Mononuclear cell (primary cell): Measurements from ENCODE around the gene CA6. TPM values are rescaled to one million over a fixed set of nuclear protein-coding genes. Genes with fewer than 3 reads are reported as not detected.
"Not testable (repeated sequence)": the region's sequence is repeated elsewhere in the genome, so short reads cannot be mapped to it uniquely, and the experiment has no call there.

Source experiments
- H3K27me3 ChIP-seq: 2 replicates; pipeline ENCODE4 v1.6.0; 2011; ENCODE audit warnings: low read length, control low read depth; ENCODE audit not compliant: insufficient read depth
- H3K4me1 ChIP-seq: 2 replicates; pipeline ENCODE4 v1.5.1; 2011; ENCODE audit warnings: mild to moderate bottlenecking, low read length, control low read depth; ENCODE audit not compliant: insufficient read depth
- H3K4me3 ChIP-seq: 2 replicates; pipeline ENCODE4 v1.5.1; 2011; ENCODE audit warnings: mild to moderate bottlenecking, low read length, moderate library complexity
- H3K9me3 ChIP-seq: 2 replicates; pipeline ENCODE4 v1.5.1; 2011; ENCODE audit warnings: low read depth, mild to moderate bottlenecking, control low read depth, low read length
- total RNA-seq: library from RNA; depleted of rRNA; stranded (reverse); fragments of >200 nt; gene quantifications from one replicate; pipeline ENCODE4 v1.2.3, GENCODE V29; 2012

CA6 gene
- total RNA-seq, 1 donor: 0.63 TPM

GRCh38 chr1:9020305-9020704, 74.6 kb downstream of the CA6 start:
- Histone ChIP-seq H3K4me1 (no peaks in the 10 kb centered on the region), H3K4me3 (no peak overlapping the region), H3K27me3 (no peaks in the 10 kb centered on the region), H3K9me3 (no peaks in the 10 kb centered on the region)

DNA sequence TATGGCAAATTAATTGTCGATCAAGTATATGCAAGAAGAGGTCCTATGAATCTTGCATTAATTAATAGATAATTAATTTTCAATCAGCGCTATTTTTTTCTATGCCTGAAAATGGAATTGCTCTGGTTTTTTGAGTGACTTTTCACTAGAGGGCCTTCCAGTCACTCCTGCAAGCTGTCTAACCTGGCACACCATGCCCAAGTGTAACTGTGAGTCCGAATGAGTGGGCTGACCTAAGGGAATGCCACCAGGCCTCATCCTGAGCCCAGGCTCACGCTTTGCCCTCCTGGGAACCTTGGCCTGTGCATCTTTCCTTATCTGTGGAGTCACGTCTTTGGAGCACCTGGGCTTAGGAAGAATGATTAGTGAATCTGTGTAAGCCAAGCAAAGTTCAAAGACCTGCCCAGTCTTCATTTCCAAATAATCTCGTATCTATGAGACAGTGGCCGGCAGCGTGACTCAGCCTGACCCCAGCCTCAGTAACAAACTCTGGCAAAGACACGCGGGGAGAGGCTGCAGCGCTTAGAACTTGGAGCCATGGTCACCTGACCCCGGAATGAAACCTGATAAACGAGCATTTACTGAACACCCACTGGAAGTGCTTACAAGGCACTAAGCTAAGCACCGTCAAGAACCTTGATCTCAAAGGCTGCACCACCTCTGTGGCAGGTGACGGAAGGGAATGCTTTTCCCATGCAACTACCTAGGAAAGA, 76.5 kb downstream of the CA6 start:
- H3K9me3 ChIP-seq, H3K4me3 ChIP-seq, H3K27me3 ChIP-seq, H3K4me1 ChIP-seq: not testable (repeated sequence)

GRCh38 chr1:9022773-9023172, 77.1 kb downstream of the CA6 start:
- H3K27me3 ChIP-seq: no peaks in the 10 kb centered on the region
- no peaks in the 10 kb centered on the region for H3K9me3 ChIP-seq

More at GRCh38 chr1:9022773-9023172, 77.1 kb downstream of the CA6 start:
- H3K4me1 ChIP-seq: no peaks in the 10 kb centered on the region
- no peak overlapping the region for H3K4me3 ChIP-seq

Other genes with a start within 250 kb of the CA6 start
- gene RERE, start 128.2 kb upstream of the CA6 start, total RNA-seq: 60.7 TPM
- gene ENO1, start 67.2 kb upstream of the CA6 start, total RNA-seq: 370 TPM
- gene SLC2A7, start 80.6 kb downstream of the CA6 start, total RNA-seq: not detected
- gene SLC2A5, start 123.8 kb downstream of the CA6 start, total RNA-seq: 0.73 TPM
- gene GPR157, start 183.2 kb downstream of the CA6 start, total RNA-seq: 2.0 TPM